K562 (cell line): ENCODE results near the gene HNF4A. TPM values are rescaled to one million over a fixed set of nuclear protein-coding genes. Genes with fewer than 3 reads are reported as not detected.

ENCODE experiments used
- ATAC-seq: fragments of 200-7000 bp; cut with Tn5 transposase; 3 replicates; pipeline ENCODE4 v1.9.1; 2020; ENCODE audit warnings: moderate library complexity
- BruUV-seq: library from RNA; stranded (reverse); fragments of 400-500 nt; replicated peaks from 2 replicates; lab custom pipeline; 2021; lab: Mats Ljungman, UMichigan
- CTCF ChIA-PET: fragments of 300-600 bp; formaldehyde crosslinking; extraction: SDS; loops from one replicate; lab custom pipeline; 2021; ENCODE audit warnings: low intra/inter-chr PET ratio; lab: Yijun Ruan, JAX
- POLR2A ChIA-PET: fragments of 300-600, 350-650 bp; sonication (Branson Sonifier 250); formaldehyde crosslinking; extraction: SDS; loops from one replicate; lab custom pipeline; 2021; ENCODE audit warnings: antibody characterized with exemption, inconsistent platforms; lab: Yijun Ruan, JAX
- DNase-seq, 4 experiments: peaks; one replicate each; pipeline versions ENCODE4 v3.0.0 to v3.0.0-alpha.2; 2011 to 2018; ENCODE audit warnings: low spot score in 3 of 4, mixed read lengths in 3 of 4; ENCODE audit errors: extremely low read depth in 1 of 4
- FAIRE-seq: peaks from 2 replicates; lab custom pipeline; 2011; peaks lifted over from hg19 to GRCh38; lab: Jason Lieb, UNC
- H2AFZ ChIP-seq: 2 replicates; pipeline ENCODE4 v1.6.0; 2011; ENCODE audit warnings: low read depth, low read length, control low read depth, inconsistent platforms
- H3K27ac ChIP-seq: fragments of 200-600 bp; 3 replicates; pipeline ENCODE4 v1.8.0; 2011; ENCODE audit warnings: low read depth, mild to moderate bottlenecking, control low read depth, inconsistent platforms, low read length, moderate library complexity, mixed read lengths; ENCODE audit errors: extremely low read depth
- H3K27me3 ChIP-seq, 2 experiments: fragments of 300-600 bp in 1 of 2; 2 replicates in 1 of 2; 3 replicates in 1 of 2; pipeline versions ENCODE4 v1.6.0 to v1.8.0; 2011; ENCODE audit warnings: inconsistent platforms in 2 of 2, low read length in 2 of 2, mild to moderate bottlenecking in 1 of 2, mixed read lengths in 1 of 2, moderate library complexity in 1 of 2; ENCODE audit not compliant: control insufficient read depth in 2 of 2, insufficient read depth in 2 of 2
- H3K36me3 ChIP-seq: fragments of 300-600 bp; 3 replicates; pipeline ENCODE4 v1.8.0; 2011; ENCODE audit warnings: mild to moderate bottlenecking, low read length, inconsistent platforms; ENCODE audit not compliant: control insufficient read depth, insufficient read depth
- H3K4me1 ChIP-seq, 2 experiments: fragments of 200-600 bp in 1 of 2; replicated peaks in 1 of 2; 2 replicates in 1 of 2; 3 replicates in 1 of 2; pipeline versions ENCODE4 v1.5.1 to v1.8.0; 2011; ENCODE audit warnings: inconsistent platforms in 2 of 2, low read length in 2 of 2, mild to moderate bottlenecking in 1 of 2, mixed read lengths in 1 of 2, moderate library complexity in 1 of 2; ENCODE audit not compliant: control insufficient read depth in 2 of 2, insufficient read depth in 2 of 2
- H3K4me2 ChIP-seq: 2 replicates; pipeline ENCODE4 v1.6.1; 2011; ENCODE audit warnings: low read length, control low read depth, inconsistent platforms, mixed read lengths; ENCODE audit not compliant: insufficient read depth
- H3K4me3 ChIP-seq: fragments of 200-600 bp; sonication (generic), shearing (Covaris generic); 2 replicates; pipeline ENCODE4 v1.5.1; 2016; ENCODE audit warnings: control low read depth, inconsistent platforms
- H3K79me2 ChIP-seq: fragments of 200-600 bp; 3 replicates; pipeline ENCODE4 v1.8.0; 2011; ENCODE audit warnings: low read length, inconsistent platforms; ENCODE audit not compliant: control insufficient read depth, insufficient read depth
- H3K9ac ChIP-seq, 2 experiments: 2 replicates each; pipeline versions ENCODE4 v1.6.0 to v1.6.1; 2011; ENCODE audit warnings: low read depth in 2 of 2, low read length in 2 of 2, control low read depth in 1 of 2, inconsistent platforms in 1 of 2, mild to moderate bottlenecking in 1 of 2, mixed read lengths in 1 of 2; ENCODE audit not compliant: insufficient read depth in 1 of 2
- H3K9me1 ChIP-seq: one replicate; pipeline ENCODE4 v1.6.0; 2011; ENCODE audit warnings: inconsistent platforms, mild to moderate bottlenecking, low read length, moderate library complexity; ENCODE audit not compliant: control insufficient read depth, insufficient read depth
- H3K9me3 ChIP-seq: replicated peaks from 2 replicates; pipeline ENCODE4 v1.5.1; 2011; ENCODE audit warnings: low read depth, low read length, inconsistent platforms; ENCODE audit not compliant: control insufficient read depth, insufficient read depth
- H4K20me1 ChIP-seq: replicated peaks from 2 replicates; pipeline ENCODE4 v1.6.1; 2011; ENCODE audit warnings: low read length, inconsistent platforms, mixed read lengths; ENCODE audit not compliant: control insufficient read depth, insufficient read depth
- EZH2 ChIP-seq: IDR thresholded peaks from 2 replicates; pipeline ENCODE4 v1.6.1; 2012; ENCODE audit warnings: low read depth, mild to moderate bottlenecking, inconsistent platforms, low read length, borderline replicate concordance
- HMG20B ChIP-seq: fragments of 250-450 bp; sonication (Bioruptor Pico); IDR thresholded peaks from 2 replicates; pipeline ENCODE4 v1.5.0; 2021; ENCODE audit warnings: mild to moderate bottlenecking
- HNRNPK ChIP-seq: fragments of 200-400 bp; formaldehyde crosslinking; IDR thresholded peaks from one replicate; pipeline ENCODE4 v1.6.1; 2018; ENCODE audit warnings: mild to moderate bottlenecking, low read depth, low read length; ENCODE audit not compliant: poor library complexity, severe bottlenecking
- ILK ChIP-seq: fragments of 450-650 bp; IDR thresholded peaks from 2 replicates; pipeline ENCODE4 v1.6.1; 2016; ENCODE audit warnings: missing genetic modification characterization, low read depth, mild to moderate bottlenecking, missing compliant biosample characterization, moderate library complexity, borderline replicate concordance
- IRF2 ChIP-seq: sonication (generic); formaldehyde crosslinking; IDR thresholded peaks from 2 replicates; pipeline ENCODE4 v1.8.1; 2022; ENCODE audit warnings: mild to moderate bottlenecking, missing genetic modification reagents
- POLR2B ChIP-seq: fragments of 450-650 bp; IDR thresholded peaks from 2 replicates; pipeline ENCODE4 v1.6.1; 2018; ENCODE audit warnings: low read depth; ENCODE audit not compliant: partially characterized antibody
- SRSF9 ChIP-seq: fragments of 200-400 bp; formaldehyde crosslinking; IDR thresholded peaks from 2 replicates; pipeline ENCODE4 v1.6.1; 2017; ENCODE audit warnings: low read depth, low read length, borderline replicate concordance
- ZNF124 ChIP-seq: sonication (generic); formaldehyde crosslinking; IDR thresholded peaks from 2 replicates; pipeline ENCODE4 v1.8.1; 2022; ENCODE audit warnings: missing genetic modification reagents
- WGBS: fragments of 100-300 bp; shearing (Covaris generic); methylation state at CpG from one replicate; pipeline ENCODE4 v1.1.6; 2016; ENCODE audit warnings: low coverage, mixed read lengths; ENCODE audit not compliant: insufficient coverage; ENCODE audit errors: missing lambda C conversion rate; 5-methylcytosine and 5-hydroxymethylcytosine counted together
- in situ Hi-C: fragments of 300-500 bp; cut with MboI; formaldehyde crosslinking; loops from 4 replicates; pipeline ENCODE4 v1.15.0; 2018; ENCODE audit warnings: inconsistent platforms, mixed read lengths
- intact Hi-C: fragments of 100-400 bp; cut with micrococcal nuclease; formaldehyde crosslinking; loops from 2 replicates; pipeline ENCODE4 v1.14.2; 2022
- polyA plus RNA-seq, 8 experiments: library from polyadenylated mRNA; depleted of rRNA in 4 of 8; stranded (reverse) in 5 of 8; unstranded in 3 of 8; fragments of >200 nt; fragmentation: Nextera tagmentation in 2 of 8; fragmentation: Illumina TruSeq in 1 of 8; extraction: Ambion mirVana in 2 of 8; extraction: Trizol in 1 of 8; gene quantifications; 2 replicates each; pipeline versions ENCODE4 v1.2.1 to v1.2.3, GENCODE V29; 2011 to 2014; ENCODE audit warnings: inconsistent platforms in 1 of 8, missing spikeins in 1 of 8
- total RNA-seq, 7 experiments: library from RNA; depleted of rRNA in 6 of 7; stranded (reverse); fragments of >200 nt in 6 of 7; fragmentation: Illumina TruSeq in 2 of 7; extraction: Trizol in 2 of 7; gene quantifications; 2 replicates each; pipeline versions ENCODE4 v1.2.1 to v1.2.3, GENCODE V29; 2011 to 2021; ENCODE audit warnings: low replicate concordance in 1 of 7
- TF ChIP-seq, protein P1 (sequence below), 2 experiments: fragments of 250-450 bp in 1 of 2; fragments of 450-650 bp in 1 of 2; sonication (Bioruptor Pico) in 1 of 2; IDR thresholded peaks; 2 replicates each; pipeline versions ENCODE4 v1.6.1 to v1.8.0; 2016 to 2021; ENCODE audit warnings: mild to moderate bottlenecking in 2 of 2, moderate library complexity in 2 of 2, missing compliant biosample characterization in 1 of 2, missing genetic modification characterization in 1 of 2
- TF ChIP-seq, protein P2 (sequence below): fragments of 200-400 bp; formaldehyde crosslinking; IDR thresholded peaks from 2 replicates; pipeline ENCODE4 v1.6.1; 2017; ENCODE audit warnings: mild to moderate bottlenecking, low read depth, low read length, moderate library complexity
- TF ChIP-seq, protein P3 (sequence below): sonication (generic); formaldehyde crosslinking; IDR thresholded peaks from 2 replicates; pipeline ENCODE4 v1.8.1; 2023; ENCODE audit warnings: mild to moderate bottlenecking, missing genetic modification reagents
- TF ChIP-seq, protein P4 (sequence below), 3 experiments: fragments of 200-800 bp in 1 of 3; sonication (Bioruptor generic) in 1 of 3; sonication (generic) in 1 of 3; formaldehyde crosslinking in 1 of 3; IDR thresholded peaks; 2 replicates each; pipeline versions ENCODE4 v1.6.1 to v1.8.0; 2016 to 2022; ENCODE audit warnings: mild to moderate bottlenecking in 2 of 3, missing compliant biosample characterization in 2 of 3, missing genetic modification characterization in 2 of 3, missing genetic modification reagents in 1 of 3

HNF4A gene
- total and polyA plus RNA-seq, 9 of the 15 experiments (the other 6 are each of a cell fraction or from before 2014, with no cell fraction given): 0.03 to 0.27 (median 0.08) TPM; not detected in 5

DNA sequence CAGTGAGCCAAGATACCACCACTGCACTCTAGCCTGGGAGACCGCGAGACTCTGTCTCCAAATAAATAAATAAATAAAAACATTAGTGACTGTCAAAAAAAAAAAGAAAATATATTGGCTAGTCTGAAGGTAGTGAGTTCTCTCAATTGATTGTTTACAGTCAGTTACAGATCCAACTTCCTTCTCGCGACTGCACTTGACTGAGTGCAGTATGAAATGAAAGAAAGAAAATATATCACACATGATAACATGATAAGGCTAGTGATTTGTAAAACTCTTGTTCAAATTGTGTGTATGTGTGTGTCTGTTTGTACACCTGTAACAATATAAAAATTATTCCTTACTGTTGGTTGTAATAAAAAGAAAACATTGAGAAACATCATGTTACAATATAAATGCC is 10.8 kb upstream of the HNF4A start (continued):
- no peak for TF ChIP-seq EZH2

DNA sequence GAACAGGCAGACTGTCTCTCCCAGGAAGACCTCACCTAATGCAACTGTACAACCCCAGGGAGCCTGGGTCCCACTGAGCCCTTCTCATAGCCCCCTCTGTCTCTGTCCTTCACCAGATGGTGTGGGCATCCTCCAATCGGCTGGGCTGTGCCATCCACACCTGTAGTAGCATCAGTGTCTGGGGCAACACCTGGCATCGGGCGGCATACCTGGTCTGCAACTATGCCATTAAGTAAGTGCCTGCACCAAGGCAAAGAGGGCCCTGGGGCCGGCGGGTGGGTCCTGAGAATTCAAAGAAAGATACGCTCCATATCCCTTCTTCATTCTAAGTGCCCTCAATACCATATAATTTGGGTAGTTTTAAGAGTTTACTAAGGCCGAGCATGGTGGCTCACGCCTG is 10.4 kb upstream of the HNF4A start:
- no peaks in the 10 kb centered on the region for H3K9me3 ChIP-seq
- no peak overlapping the region for H3K4me3 ChIP-seq
- H3K9me1 ChIP-seq: peaks cover 2% of the 10 kb centered on the region
- no peaks in the 10 kb centered on the region for H4K20me1 ChIP-seq
- DNase-seq (no peak), ATAC-seq (no peak), FAIRE-seq (no peak)
- H3K79me2 ChIP-seq: no peaks in the 10 kb centered on the region
- intact Hi-C loops (no loop called here), in situ Hi-C loops (no loop called here)
- H3K27me3 ChIP-seq: peaks cover 18 to 43% of the 10 kb centered on the region in 2 experiments
- POLR2A ChIA-PET: interaction anchor here (1.3 kb wide), 1 partner anchor 10 kb away, joined by 3 read pairs; the partner anchor contains the start of gene HNF4A
- WGBS: 22% methylated on average over 8 of the region's 8 CpGs
- H3K4me2 ChIP-seq: no peak overlapping the region
- H3K4me1 ChIP-seq: no peaks in the 10 kb centered on the region
- BruUV-seq: no TSS peak
- H2AFZ ChIP-seq: no peak overlapping the region
- no peak overlapping the region for H3K27ac ChIP-seq
- no peaks in the 10 kb centered on the region for H3K36me3 ChIP-seq
- CTCF ChIA-PET: no interaction called here
- H3K9ac ChIP-seq: no peak overlapping the region
- TF ChIP-seq, protein P1, sequence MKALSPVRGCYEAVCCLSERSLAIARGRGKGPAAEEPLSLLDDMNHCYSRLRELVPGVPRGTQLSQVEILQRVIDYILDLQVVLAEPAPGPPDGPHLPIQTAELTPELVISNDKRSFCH (CRISPR knock-in tag; IDR thresholded peaks at IDR 0.05): no peak
- TF ChIP-seq, protein P1 (tag; IDR thresholded peaks at IDR 0.05): no peak
- no peak for TF ChIP-seq HMG20B
- TF ChIP-seq, protein P2, sequence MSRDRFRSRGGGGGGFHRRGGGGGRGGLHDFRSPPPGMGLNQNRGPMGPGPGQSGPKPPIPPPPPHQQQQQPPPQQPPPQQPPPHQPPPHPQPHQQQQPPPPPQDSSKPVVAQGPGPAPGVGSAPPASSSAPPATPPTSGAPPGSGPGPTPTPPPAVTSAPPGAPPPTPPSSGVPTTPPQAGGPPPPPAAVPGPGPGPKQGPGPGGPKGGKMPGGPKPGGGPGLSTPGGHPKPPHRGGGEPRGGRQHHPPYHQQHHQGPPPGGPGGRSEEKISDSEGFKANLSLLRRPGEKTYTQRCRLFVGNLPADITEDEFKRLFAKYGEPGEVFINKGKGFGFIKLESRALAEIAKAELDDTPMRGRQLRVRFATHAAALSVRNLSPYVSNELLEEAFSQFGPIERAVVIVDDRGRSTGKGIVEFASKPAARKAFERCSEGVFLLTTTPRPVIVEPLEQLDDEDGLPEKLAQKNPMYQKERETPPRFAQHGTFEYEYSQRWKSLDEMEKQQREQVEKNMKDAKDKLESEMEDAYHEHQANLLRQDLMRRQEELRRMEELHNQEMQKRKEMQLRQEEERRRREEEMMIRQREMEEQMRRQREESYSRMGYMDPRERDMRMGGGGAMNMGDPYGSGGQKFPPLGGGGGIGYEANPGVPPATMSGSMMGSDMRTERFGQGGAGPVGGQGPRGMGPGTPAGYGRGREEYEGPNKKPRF: no peak
- no peak for TF ChIP-seq ZNF124
- TF ChIP-seq, protein P3, sequence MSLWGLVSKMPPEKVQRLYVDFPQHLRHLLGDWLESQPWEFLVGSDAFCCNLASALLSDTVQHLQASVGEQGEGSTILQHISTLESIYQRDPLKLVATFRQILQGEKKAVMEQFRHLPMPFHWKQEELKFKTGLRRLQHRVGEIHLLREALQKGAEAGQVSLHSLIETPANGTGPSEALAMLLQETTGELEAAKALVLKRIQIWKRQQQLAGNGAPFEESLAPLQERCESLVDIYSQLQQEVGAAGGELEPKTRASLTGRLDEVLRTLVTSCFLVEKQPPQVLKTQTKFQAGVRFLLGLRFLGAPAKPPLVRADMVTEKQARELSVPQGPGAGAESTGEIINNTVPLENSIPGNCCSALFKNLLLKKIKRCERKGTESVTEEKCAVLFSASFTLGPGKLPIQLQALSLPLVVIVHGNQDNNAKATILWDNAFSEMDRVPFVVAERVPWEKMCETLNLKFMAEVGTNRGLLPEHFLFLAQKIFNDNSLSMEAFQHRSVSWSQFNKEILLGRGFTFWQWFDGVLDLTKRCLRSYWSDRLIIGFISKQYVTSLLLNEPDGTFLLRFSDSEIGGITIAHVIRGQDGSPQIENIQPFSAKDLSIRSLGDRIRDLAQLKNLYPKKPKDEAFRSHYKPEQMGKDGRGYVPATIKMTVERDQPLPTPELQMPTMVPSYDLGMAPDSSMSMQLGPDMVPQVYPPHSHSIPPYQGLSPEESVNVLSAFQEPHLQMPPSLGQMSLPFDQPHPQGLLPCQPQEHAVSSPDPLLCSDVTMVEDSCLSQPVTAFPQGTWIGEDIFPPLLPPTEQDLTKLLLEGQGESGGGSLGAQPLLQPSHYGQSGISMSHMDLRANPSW: no peak
- TF ChIP-seq IRF2: no peak
- no peak for TF ChIP-seq ILK (tag)
- TF ChIP-seq, protein P4, sequence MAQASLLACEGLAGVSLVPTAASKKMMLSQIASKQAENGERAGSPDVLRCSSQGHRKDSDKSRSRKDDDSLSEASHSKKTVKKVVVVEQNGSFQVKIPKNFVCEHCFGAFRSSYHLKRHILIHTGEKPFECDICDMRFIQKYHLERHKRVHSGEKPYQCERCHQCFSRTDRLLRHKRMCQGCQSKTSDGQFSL (CRISPR knock-in tag; IDR thresholded peaks at IDR 0.05): no peak
- TF ChIP-seq, protein P4 (tag; IDR thresholded peaks at IDR 0.05): no peak
- TF ChIP-seq POLR2B: no peak
- no peak for TF ChIP-seq HNRNPK
- TF ChIP-seq SRSF9: no peak
